CD4-positive, alpha-beta T cell treated with Interleukin-1 beta for 1 hour (primary cell): Measurements from ENCODE around the gene MZT2A.
"Not testable (repeated sequence)": the region's sequence is repeated elsewhere in the genome, so short reads cannot be mapped to it uniquely, and the experiment has no call there.

Experiments
- DNase-seq, 2 donors: peaks; one replicate each; pipeline ENCODE4 v3.0.0-alpha.2; 2020 to 2022

The MZT2A gene

GRCh38 chr2:131445896-131446295, 46.3 kb downstream of the MZT2A start:
- no peak for DNase-seq

GRCh38 chr2:131445515-131445797, 46.7 kb downstream of the MZT2A start:
- DNase-seq, result not testable (repeated sequence)

- DNase-seq, result not testable (repeated sequence)
These were observed 47.3 kb downstream of the MZT2A start for GRCh38 chr2:131444736-131445514.

- DNase-seq, result not testable (repeated sequence)
These were observed 51.3 kb downstream of the MZT2A start for GRCh38 chr2:131440742-131441468.
